ENCODE measurements around the gene MFRP. TPM values are rescaled to one million over a fixed set of nuclear protein-coding genes. Genes with fewer than 3 reads are reported as not detected.

The MFRP gene
- total RNA-seq, 1 donor, result not detected

DNA sequence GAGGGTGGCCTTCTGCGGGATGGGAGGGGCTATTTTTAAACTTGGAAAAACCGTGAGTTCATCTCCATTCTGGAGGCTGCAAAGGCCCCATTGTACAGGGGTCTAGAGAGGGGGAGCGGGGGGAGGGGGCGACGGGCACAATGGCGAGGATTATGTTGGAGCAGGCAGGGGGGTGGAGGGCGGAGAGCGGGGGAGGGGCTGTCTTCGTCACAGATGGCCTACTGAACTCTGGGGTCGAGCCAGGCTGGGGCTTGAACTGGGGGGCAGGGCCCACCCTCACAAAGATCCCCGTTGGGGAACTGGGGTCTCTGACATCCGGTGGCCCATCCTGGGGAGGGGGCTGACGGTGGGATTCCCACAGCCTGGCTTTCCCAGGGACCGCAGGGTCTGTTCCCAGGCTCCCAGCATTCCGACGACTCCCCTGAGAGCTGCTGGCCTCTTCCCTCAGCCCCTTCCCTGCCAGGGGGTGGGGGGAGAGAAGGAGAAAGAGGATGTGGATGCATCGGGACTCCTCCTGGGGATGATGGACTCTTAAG is 26.2 kb downstream of the MFRP start:
- TF ChIP-seq, protein P1, sequence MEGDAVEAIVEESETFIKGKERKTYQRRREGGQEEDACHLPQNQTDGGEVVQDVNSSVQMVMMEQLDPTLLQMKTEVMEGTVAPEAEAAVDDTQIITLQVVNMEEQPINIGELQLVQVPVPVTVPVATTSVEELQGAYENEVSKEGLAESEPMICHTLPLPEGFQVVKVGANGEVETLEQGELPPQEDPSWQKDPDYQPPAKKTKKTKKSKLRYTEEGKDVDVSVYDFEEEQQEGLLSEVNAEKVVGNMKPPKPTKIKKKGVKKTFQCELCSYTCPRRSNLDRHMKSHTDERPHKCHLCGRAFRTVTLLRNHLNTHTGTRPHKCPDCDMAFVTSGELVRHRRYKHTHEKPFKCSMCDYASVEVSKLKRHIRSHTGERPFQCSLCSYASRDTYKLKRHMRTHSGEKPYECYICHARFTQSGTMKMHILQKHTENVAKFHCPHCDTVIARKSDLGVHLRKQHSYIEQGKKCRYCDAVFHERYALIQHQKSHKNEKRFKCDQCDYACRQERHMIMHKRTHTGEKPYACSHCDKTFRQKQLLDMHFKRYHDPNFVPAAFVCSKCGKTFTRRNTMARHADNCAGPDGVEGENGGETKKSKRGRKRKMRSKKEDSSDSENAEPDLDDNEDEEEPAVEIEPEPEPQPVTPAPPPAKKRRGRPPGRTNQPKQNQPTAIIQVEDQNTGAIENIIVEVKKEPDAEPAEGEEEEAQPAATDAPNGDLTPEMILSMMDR (IDR thresholded peaks at IDR 0.05; ENCODE audit: insufficient read depth, low read depth, low read length), result no peak
- DNase-seq (ENCODE audit: low read depth), result peak; percentile 18
- no peak overlapping the region for H3K4me3 ChIP-seq (ENCODE audit: low read depth, low read length)

DNA sequence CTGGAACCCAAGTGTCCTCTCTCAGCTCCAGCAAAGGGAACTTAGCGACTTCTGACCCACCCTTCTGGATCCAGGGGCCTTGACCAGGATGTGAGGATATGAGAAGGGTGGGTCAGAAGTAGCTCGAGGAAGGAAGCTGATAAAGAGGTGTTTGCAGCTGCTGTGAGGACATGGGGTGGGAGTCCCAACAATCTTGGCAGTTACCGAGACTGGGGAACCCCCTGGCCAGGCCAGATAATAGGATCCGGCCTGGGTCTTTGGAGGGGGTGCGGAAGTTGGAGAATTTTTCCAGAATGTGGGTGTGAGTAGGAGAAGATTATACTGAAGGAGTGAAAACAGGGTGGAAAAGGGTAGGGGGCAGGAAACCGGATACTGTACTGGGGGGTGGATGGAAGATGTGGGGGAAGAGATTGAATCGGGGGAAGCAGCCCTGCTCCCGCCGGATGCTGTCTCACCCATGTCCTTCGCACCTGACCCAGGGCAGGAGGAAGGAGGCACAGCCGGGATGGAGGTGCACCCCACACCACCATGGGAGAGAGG is 26.7 kb downstream of the MFRP start:
- DNase-seq (ENCODE audit: low read depth), result no peak
- H3K4me3 ChIP-seq (ENCODE audit: low read depth, low read length), result no peak overlapping the region
- TF ChIP-seq, protein P1 (IDR thresholded peaks at IDR 0.05; ENCODE audit: insufficient read depth, low read depth, low read length), result no peak

DNA sequence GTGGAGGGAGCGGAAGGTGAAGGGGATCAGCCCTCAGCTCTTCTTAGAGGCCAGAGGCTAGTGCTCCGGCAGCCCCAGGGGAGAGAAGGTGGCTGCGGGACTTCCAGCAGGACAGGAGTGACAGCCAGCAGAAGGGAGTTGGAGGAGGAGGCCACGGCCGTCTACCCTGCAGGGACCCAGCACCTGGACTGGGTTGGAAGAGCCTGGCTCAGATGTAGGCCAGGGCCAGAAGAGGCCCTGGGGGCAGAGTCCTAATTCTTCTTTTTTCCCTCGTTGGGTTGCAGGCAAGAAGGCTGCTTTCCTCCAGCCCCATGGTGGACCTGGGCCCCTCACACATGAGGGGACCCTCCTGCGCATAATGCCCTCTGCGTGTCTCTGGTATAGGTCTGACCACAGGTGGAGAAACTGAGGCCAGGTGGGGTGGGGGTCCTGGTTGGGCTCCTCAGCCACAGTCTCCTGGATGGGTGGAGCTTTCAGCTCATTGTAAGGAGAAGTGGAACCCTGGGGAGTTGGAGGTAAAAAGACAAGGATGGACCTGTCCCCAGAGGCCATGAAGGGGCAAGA is 27.3 kb downstream of the MFRP start:
- no peak for DNase-seq (ENCODE audit: low read depth)
- TF ChIP-seq, protein P1 (IDR thresholded peaks at IDR 0.05; ENCODE audit: insufficient read depth, low read depth, low read length), result no peak
- no peak overlapping the region for H3K4me3 ChIP-seq (ENCODE audit: low read depth, low read length)

DNA sequence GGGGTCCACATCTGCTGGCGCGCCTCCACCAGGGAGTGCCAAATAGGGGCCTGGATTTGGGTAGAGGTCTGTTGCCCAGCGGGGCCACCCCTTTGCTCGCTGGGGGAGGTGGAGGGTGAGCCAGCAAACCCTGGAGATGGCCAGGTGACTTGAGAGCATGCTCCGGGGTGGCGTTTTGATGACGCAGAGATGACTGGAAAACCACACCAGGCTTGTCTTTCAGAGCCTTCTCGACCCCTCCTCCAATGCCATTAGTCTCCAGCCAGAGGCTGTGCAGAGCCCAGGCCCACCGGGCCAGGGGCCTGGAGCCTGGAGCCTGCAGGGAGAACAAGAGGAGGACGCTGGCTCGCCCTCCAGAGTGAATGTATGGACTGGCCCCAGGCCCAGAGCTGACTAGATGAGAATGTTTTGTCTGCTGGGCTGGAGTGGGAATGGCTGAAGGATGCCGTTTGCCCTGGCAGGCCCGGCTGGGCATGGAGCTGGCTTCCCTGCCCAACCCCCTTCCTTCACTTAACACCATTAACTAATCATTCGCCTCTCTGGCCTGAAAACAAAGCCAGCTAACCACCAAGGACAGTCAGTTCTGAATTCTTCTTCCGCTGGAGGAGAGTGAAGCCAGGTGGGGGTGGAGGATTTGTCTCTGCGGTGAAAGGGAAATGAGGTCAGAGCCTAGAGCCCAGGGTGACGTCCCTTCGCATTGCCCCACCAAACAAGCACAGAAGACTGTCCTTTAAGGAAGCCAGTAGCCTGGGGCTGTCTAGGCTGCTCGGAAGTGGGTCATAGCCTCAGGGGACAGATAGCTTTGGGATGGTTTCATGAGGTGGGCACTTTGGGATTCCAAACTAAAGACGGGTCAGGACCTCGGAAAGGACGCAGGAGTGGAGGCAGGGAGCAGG is 28.0 kb downstream of the MFRP start:
- peak; percentile 58 for DNase-seq (ENCODE audit: low read depth)
- H3K4me3 ChIP-seq (ENCODE audit: low read depth, low read length), result no peak overlapping the region
- TF ChIP-seq, protein P1 (IDR thresholded peaks at IDR 0.05; ENCODE audit: insufficient read depth, low read depth, low read length), result no peak

DNA sequence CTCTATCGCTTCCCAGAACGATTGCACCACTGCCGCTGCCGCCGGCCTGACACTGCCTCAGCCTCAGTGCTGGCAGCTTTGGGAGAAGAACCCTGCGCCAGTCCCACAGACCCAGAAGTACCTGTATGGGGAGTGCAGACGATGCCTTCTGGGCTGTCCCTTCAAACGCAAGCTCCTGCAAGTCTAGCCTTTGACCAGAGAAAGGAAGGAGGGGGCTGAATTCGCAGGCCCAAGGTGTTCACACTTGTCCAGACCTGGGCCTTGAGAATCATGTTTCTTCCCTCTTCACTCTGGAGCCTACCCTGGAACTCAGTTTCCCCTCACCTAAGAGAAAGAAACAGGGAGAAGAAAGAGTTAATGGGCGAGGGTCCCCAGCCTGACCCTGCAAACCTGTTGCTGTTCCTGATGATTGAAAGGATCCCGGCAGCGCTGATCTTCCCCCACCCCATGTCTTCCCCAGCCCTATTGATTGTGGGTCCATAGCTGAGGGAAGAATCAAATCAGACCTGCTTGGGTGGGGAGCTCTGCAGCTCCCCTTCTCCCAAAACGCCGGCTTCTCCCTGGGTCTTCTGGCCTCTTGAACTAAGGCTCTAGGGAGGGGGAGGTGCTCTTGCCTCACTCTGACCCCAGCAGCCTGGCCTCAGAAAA is 28.8 kb downstream of the MFRP start:
- H3K4me3 ChIP-seq (ENCODE audit: low read depth, low read length), result no peak overlapping the region
- DNase-seq (ENCODE audit: low read depth), result no peak
- TF ChIP-seq, protein P1 (IDR thresholded peaks at IDR 0.05; ENCODE audit: insufficient read depth, low read depth, low read length), result no peak

DNA sequence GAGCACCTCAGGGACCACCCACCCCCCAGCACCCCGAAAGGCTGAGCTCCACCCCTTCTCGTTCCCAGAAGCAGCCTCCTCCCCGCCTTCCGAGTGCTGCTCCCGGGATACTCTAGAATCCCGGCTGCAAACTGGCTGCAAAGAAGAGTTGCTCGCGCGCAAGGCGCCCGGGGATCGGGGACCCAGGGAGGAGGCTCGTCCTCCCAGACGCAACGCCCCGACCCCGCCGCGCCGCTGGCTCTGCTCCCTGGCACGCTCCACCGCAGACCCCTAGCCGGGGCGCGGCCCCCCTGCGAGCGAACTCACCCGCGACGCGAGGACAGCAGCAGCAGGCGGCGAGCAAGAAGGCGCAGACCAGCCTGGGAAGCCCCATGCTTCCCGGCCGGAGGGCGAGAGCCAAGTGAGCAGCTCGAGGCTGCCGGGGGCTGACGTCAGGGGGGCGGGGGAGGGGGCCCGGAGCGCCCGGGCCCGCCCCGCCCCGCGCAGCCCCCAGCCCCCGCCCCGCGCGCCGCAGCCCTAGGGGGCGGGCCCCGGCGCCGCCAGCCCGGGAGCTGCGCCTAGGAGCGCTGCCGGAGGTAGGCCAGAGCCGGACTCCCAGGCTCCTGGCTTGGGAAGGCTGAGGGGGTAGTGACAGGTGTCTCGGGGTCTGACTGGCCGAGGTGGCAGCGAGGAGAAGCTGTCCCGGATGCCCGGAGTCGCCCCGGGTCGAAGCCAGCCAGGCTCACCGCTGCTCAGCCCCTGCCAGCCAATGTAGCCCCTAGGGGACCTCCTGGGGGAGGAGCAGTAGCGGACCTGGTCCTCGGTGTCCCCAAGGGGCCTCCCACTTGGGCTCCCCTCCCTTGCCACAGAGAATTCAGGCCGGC is 29.5 kb downstream of the MFRP start, which contains the start of gene MCAM:
Gene MCAM, minus strand, starts transcription at position 402 of the 863 bp plus-strand sequence. Its CDS starts 29 bp downstream, at position 373.
- TF ChIP-seq, protein P1 (IDR thresholded peaks at IDR 0.05; ENCODE audit: insufficient read depth, low read depth, low read length), result no peak
- DNase-seq (ENCODE audit: low read depth), result peak; percentile 45
- H3K4me3 ChIP-seq (ENCODE audit: low read depth, low read length), result peak within 1 kb of the TSS; percentile 64
